Stimulated activated CD4-positive, alpha-beta T cell treated with anti-CD3 and anti-CD28 coated beads, TNF-alpha, amount 100 ng/mL, for 1 hour (primary cell): ENCODE measurements around the gene CNTN5.

Experiments
- DNase-seq, 3 donors: peaks; one replicate each; pipeline ENCODE4 v3.0.0-alpha.2; 2020; ENCODE audit warnings: low read depth in 3 of 3, low spot score in 1 of 3

The CNTN5 gene

DNA sequence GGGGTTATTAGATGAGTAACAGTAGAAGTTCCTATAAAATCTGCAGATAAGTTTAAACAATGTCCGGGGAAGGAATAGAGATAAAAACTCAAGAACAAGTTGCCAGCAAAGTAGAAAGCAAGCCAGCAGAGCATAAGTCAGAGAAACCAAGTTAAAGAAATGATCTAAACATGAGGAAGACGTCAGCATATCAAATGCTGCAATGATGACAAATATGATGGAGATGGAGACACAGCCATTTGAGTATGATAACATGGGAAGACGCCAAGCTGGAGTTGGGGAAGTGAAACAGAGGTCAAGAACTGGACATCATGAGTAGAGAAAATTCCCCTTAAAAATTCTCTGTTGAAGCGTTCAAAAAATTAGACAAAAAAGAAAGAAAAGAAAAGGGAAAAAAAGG, 571.5 kb downstream of the CNTN5 start:
- DNase-seq = no peak

DNA sequence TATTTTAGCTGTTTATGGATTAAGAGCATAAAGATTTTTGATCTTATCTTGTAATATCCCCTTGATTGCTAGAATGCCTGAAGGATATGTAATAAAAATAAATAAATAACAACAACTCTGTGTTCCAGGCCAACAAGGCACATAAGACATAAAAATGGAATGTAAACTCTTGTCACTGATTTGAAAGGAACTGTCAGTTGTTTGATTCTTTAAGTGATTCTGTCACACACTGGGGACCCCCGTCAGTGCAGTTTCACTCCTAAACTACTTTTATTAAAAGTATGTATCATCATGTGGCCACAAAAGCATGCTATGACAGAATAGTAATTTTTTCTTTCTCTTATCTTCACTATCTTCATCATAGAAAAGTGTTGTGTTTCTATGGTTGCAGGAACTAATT, 572.4 kb downstream of the CNTN5 start:
- no peak for DNase-seq

DNA sequence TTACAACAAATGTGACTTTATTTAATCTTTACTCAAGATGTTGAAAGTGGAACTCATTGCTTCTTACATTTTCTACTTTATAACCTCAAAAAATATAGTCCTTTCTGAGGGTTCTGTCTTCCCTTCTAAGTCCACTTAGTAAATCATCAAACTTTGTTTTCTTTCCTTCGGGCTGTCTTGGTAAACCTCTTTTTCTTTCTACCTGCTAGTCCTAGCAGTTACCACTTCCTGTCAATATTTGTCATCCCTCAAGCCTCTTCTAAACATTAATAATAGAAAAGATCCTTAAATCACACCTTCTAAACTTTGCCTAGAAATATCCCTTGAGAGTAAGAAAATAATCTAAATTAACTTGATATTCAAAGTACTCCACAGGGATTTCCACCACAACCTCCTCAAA, 580.4 kb downstream of the CNTN5 start:
- DNase-seq = no peak

DNA sequence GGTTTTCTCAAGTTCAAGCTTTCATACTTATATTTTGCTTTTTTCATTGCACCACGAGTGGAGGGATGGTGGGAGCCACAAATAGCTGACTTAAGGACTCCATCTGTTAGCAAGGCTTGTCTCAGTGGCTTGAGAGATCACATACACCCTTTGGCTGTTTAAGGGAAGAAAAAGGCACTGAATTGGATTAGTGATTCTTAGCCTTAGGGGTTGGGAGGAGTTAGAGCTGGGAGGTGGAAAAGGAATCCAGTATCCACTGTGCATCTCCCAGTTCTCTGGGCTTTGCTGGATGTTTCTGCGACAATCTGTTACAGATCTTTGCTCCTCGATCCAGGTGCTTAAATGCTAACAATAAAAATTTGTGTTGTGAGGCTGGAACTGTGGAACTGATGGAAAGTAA, 593.6 kb downstream of the CNTN5 start:
- DNase-seq = no peak

DNA sequence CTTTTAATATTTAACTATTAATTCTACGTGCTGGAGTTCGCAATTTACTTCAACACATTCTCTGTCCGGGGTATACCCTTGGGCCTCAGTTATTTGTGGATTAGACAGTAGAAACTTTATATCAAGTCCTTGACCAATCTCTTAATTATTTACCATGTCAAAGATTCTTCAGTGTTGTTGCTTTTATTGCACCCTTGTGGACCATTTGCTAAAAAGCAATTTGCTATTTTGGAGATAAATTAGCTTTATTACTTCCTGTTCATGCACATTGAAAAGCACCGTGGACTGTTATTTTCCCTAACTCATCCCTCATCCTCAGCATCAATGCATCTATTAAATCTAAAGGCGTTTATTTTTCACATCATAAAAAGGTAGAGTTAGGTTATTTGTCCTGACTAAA, 609.9 kb downstream of the CNTN5 start:
- DNase-seq = no peak

DNA sequence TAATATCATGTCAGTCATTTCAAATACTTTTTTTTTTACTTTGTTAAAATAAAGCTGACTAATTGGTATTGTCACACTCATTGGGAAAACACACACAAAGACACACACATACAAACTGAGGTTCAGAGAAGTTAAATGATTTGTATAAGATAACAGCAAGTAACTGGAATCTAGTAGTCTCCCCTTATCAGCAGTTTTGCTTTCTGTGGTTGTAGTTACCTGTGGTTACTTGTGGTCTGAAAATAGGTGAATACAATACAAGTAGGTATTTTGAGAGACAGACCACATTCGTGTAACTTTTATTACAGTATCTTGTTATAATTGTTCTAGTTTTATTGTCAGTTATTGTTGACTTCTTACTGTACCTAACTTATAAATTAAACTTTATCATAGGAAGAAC, 610.9 kb downstream of the CNTN5 start:
- no peak for DNase-seq

DNA sequence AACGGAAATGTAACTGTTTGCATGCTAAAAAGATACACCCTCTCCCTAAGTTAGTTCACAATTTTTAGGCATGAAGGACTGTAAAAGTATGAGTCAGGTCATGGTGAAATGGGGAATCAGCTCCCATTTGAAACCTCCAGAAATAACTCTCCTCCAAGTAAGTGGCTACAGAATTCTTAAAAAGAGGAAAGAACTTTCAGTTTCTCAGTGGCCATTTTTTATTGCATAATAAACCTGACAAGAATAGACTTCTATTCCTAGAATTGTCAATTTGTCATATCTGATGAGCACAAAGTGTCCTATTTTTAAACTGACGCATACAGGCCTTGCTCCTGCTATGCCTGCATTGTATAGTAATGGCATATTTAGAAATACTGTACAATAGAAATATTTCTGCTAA, 612.2 kb downstream of the CNTN5 start:
- DNase-seq = no peak

DNA sequence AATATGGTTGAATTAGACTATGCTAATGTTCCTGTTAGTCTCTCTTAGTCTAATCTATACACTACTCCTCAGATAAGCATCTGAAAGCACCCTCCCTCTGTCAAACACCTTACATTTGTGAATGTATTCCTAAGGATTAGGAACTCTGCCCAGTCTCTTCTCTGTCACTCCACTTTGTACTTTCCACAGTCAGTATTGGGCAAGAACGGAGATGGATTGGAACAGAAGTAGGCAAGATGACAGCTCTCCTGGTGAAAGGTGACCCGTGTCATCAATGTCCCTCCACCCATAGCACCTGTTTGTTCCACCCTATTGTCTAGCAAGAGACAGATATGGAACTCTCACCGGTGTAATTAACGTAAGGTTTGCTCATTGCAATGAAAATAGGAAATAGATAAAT, 613.8 kb downstream of the CNTN5 start:
- DNase-seq = no peak

DNA sequence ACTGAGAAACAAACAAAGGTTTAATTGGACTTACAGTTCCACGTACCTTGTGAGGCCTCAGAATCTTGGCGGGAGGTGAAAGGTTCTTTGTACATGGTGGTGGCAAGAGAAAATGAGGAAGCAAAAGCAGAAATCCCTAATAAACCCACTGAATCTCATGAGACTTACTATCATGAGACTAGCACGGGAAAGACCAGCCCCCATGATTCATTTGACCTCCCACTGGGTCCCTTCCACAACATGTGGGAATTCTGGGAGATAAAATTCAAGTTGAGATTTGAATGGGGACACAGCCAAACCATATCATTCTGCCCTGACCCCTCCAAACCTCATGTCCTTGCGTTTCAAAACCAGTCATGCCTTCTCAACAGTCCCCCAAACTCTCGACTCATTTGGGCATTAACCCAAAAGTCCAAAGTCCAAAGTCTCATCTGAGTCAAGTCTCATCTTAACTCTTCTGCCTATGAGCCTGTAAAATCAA, 617.4 kb downstream of the CNTN5 start:
- no peak for DNase-seq

DNA sequence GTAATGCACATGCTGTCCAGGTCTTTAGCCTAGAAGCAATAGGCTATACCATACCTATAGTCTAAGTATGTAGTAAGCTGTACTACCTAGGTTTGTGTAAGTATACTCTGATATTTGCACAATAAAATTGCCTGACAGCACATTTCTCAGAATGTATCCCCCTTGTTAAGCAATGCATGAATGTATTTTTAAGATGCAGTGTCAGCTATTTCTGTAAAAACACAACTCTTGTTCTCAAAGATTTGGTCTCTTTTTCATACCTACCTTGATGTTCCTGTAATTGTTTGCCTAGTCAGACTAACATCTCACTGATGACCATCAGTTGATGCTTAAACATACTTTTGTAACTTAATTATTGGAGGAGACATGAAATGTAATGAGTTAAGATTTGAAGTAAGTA, 619.9 kb downstream of the CNTN5 start:
- DNase-seq = no peak

DNA sequence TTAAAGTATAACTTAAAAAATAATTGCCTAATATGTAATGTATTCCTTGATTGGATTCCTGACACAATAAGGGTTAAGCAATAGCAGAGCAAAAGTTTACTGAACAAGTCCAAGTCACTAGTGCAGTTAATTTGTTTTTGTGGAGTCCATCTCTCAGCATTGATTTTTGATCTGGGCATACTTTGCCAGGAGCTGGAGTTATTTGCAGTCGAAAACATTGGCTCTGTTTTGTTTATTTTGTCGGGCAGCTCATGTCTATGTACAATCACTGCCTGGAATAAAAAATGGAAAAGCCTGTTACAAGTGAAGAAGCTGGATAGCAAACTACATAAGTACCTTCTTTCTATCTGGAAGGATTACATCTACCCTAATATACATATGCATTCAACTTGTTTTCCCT, 625.2 kb downstream of the CNTN5 start:
- DNase-seq = no peak

DNA sequence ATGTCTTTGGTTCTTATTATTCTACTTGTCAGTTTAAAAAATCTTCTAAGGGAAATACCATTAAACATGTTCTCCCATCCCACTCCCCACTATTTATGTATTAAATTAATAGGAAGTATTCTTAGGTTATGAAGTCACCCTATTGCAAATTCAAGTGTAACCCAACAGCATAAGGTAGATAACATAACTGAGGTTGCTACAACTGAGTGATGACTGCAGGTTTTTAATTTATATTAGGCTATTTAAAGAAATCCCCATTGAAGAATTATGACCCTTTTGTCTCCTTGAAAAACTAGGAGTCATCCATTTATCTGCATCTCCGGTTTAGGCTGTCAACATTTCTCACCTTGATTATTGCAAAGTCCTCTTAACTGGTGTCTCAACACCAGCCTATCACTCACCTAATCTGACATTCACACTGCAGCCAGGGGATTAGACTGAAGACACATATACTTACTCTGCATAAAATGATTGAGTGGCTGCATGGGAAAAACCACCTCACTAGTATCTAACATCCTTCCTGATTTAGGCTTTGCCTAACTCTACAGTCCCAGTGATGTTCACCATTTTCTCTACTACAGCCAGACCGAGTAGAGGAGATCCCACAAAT, 649.4 kb downstream of the CNTN5 start:
- no peak for DNase-seq

DNA sequence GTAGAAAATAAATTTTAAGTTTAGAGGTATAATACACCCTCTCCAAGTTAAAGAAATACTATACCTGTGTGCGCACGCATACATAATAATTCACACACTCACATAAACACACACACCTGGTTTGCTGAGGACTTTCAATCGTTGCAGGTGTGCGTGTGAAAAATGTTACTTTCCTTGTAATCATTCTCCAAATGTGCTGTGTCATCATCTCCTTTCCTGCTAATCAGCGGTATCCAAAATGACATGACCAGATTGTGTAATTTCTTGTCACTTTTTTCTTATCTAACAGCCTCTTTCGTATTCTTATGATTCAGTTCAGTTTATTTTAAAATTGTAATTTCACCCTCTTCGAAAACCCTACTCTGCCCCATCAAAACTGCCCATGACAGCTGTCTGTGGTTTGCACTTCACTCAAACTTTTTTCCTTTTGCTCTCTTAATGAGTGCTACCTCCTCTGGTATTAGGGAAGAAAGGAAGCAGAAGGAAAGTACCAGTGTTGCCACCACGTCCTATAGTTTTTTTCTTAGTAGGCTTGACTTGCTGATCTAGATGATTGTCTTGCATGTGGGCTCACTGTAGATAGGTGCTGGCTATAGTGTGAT, 651.2 kb downstream of the CNTN5 start:
- no peak for DNase-seq

DNA sequence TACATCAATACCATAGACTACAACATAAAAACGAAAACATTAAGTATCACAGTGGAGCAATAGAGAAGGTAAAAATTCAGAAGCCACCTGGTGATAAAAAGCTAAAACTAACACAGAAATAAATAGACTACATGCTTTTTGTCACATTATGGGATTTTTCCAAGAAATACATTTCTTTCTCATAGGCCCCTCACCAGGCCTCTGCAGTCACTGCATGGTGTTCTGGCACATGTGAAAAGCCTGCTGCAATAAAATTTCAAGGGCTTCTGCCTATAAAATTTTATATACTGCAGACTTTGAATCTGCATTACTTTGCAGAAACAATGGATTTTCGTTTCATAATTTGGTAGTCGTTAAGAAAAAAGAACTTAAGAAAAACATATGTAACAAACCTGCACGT, 655.5 kb downstream of the CNTN5 start:
- no peak for DNase-seq

DNA sequence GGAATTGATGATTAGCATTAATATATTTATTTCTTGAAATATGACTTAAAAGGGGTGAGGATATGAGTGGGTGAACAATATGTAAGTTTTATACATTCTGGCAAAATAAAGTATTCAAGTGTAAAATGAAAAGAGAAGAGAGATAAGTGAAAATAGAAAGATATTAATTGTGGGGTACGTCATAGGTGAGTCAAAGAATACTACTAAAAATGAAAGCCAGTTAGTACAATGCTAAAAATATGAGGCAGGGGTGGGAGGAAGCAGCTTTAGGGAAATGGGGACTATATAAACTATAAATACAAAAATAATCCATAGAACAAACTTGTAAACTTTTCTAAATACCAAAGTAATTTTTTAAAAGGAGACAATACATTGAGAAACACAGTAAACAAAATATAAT, 661.4 kb downstream of the CNTN5 start:
- no peak for DNase-seq

DNA sequence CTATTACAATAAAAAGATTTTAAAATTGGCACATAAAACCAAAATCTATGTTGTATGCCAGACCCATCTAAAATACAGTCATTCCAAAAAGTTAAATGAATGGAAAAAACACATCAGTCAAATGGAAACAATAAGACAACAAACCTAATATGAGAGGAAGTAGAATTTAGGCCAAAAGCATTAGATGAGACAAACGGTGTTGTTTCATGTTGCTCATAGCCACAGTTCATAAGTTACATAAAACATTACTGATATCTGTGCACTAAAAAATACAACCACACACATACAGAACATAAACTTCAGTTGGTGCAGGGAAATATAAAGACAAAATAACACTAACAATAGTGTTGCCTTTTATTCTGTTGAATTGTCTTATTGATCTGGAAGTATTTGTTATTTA, 661.9 kb downstream of the CNTN5 start:
- no peak for DNase-seq

DNA sequence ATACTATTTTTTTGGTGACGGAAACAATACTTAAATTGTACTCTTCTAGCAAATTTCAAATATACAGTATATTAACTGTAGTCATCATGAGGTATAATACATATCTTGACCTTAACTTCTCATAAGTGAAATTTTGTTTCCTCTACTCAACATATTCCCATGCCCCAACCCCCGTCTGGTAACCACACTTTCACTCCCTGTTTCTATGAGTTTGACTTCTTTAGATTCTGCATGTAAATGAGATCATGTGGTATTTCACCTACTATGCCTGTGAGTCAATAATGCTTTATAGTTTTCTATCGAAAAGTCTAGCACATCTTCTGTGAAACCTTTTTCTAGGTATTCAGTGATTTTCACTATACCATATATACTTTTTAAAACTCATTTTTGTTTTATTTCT, 663.2 kb downstream of the CNTN5 start:
- no peak for DNase-seq

DNA sequence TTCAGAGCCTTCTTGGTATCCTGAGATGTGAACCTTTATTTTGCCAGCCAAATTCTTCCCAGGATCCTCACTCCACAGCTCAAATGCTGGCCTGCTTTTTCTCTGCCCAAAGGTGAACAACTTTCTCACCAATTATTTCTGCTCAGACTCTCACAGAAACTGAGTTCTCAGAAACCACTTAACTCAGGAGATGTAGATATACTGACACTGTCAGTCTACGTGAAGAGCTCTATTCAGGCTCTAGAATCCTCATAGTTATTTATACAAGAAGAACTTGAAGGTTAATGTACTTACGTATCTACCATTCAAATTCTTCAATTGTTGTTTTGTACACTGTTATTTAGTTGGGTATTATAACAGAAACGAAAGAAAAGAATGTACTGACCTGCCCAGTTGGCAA, 666.1 kb downstream of the CNTN5 start:
- no peak for DNase-seq

DNA sequence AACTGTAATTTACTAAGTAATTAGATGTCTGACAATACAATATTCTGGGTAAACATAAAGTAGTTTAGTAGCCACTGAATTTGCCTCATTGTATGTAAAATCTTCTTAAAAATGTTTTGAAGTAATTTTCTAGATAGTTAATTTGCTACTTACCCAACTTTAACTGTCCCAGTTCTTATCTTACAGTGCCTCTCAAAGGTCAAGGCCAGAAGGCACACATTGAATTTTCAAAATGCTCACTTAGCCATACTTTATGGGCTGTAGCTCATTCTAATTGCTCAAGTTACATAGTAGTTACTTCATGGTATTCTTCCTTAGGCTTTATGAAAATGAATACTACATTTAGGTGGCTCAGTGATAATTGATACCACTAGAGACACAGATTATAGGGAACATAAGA, 666.6 kb downstream of the CNTN5 start:
- no peak for DNase-seq

DNA sequence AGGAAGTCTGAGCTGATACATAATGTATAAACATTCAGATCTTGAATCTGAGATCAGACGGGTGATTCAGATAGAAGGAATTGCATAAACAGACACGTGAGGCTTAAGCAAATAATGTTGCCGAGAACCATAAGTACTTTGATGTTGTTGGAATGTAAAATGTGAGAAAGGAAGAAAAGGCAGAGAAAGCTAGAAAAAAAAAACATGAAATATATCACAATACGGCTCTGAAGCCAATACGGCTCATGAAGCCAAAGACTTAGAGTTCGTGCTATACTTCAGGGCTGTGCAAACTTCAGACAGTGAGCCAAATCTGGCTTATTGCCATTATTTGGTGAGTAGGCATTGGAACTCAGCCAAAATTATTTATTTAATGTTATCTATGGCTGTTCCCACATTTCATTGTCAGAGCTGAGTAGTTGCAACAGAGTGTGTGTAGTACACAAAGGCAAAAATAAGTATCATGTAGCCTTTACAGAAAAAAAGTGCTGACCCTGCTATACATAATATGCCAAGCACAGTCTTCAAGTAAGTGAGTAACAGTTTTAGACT, 673.3 kb downstream of the CNTN5 start:
- DNase-seq = no peak

DNA sequence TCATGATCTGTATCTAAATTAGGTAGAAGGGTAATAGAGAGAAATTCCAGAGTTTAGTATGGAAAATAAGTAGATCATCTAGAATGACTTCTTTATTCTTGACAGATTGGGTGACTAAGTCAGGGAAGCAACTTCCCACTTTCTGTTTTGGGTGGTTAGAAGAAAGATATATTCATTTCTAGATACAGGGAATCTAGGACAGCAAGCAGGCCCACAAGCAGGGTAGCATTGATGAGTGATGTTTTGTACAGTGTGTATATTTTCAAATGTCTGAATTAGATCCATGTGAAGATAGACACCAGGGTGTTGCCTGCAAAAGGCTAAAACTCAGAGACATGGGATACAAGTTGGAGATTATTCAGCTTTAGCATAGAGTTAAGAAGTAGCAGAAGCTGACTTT, 674.4 kb downstream of the CNTN5 start:
- no peak for DNase-seq

DNA sequence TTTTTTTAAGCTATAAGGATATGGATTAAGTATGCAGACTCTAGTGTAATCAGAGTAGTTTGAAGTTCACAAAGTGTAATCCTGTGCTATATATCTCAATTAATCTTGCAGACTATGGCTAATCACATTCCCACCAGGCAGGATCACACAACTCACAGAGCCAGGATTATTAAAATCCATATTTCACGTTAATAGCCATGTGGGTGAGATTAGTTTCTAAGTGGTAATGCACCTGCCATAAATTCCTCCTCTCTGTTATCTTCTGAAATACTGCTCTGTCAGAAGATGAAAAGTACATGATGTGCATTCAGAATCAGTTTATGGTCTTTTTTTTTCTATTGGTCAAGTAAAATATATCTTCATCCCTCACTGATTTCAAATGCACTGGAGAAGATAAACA, 686.1 kb downstream of the CNTN5 start:
- DNase-seq = no peak
